Measurements from ENCODE around the gene MRPS18B. TPM values are rescaled to one million over a fixed set of nuclear protein-coding genes. Genes with fewer than 3 reads are reported as not detected.
A peak's percentile ranks its signal among the peaks of the same experiment; 100 is the strongest.

MRPS18B gene
- total and polyA plus RNA-seq, 2 of the 13 experiments (the other 11 are each of a cell fraction or from before 2014, with no cell fraction given) = 125 to 131 TPM

- TF ChIP-seq SNRNP70 (IDR thresholded peaks at IDR 0.05; ENCODE audit: low read depth, low read length) (no peak), ZNF354B (CRISPR knock-in tag; IDR thresholded peaks at IDR 0.05) (no peak), TARDBP (CRISPR knock-in tag; IDR thresholded peaks at IDR 0.05) (peak; percentile 97), HNRNPLL (IDR thresholded peaks at IDR 0.05; ENCODE audit: low read depth, low read length, poor library complexity, severe bottlenecking) (no peak), ZNF33A (CRISPR knock-in tag; IDR thresholded peaks at IDR 0.05; ENCODE audit: borderline replicate concordance) (no peak), MAFK (conservative IDR thresholded peaks at IDR 0.05 in 1 of 2, IDR thresholded peaks at IDR 0.05 in 1 of 2; ENCODE audit: low read length in 2 of 2) (peak; percentile 98), ZNF7 (CRISPR knock-in tag; IDR thresholded peaks at IDR 0.05) (no peak), ZKSCAN5 (CRISPR knock-in tag; IDR thresholded peaks at IDR 0.05) (no peak), ZNF232 (CRISPR knock-in tag; IDR thresholded peaks at IDR 0.05; ENCODE audit: borderline replicate concordance) (0 out of 2 replicates have a peak, but pooled peaks have one; percentile 27), ZNF251 (CRISPR knock-in tag; IDR thresholded peaks at IDR 0.05) (no peak), ZMYM4 (CRISPR knock-in tag; IDR thresholded peaks at IDR 0.05) (peak; percentile 83), RCOR2 (CRISPR knock-in tag; IDR thresholded peaks at IDR 0.05) (peak; percentile 93), ZBTB40 (IDR thresholded peaks at IDR 0.05) (no peak), ZBTB40 (CRISPR knock-in tag; IDR thresholded peaks at IDR 0.05) (peak; percentile 60; the same call in 1 of the 2 replicates), TCF12 (IDR thresholded peaks at IDR 0.05) (no peak), TCF12 (CRISPR knock-in tag; IDR thresholded peaks at IDR 0.05) (no peak), NFKB2 (CRISPR knock-in tag; IDR thresholded peaks at IDR 0.05; ENCODE audit: borderline replicate concordance) (no peak)
- TF ChIP-seq, protein P1, sequence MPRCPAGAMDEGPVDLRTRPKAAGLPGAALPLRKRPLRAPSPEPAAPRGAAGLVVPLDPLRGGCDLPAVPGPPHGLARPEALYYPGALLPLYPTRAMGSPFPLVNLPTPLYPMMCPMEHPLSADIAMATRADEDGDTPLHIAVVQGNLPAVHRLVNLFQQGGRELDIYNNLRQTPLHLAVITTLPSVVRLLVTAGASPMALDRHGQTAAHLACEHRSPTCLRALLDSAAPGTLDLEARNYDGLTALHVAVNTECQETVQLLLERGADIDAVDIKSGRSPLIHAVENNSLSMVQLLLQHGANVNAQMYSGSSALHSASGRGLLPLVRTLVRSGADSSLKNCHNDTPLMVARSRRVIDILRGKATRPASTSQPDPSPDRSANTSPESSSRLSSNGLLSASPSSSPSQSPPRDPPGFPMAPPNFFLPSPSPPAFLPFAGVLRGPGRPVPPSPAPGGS (CRISPR knock-in tag; IDR thresholded peaks at IDR 0.05) = peak; percentile 77
- TF ChIP-seq, protein P2, sequence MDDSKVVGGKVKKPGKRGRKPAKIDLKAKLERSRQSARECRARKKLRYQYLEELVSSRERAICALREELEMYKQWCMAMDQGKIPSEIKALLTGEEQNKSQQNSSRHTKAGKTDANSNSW (CRISPR knock-in tag; IDR thresholded peaks at IDR 0.05; ENCODE audit: borderline replicate concordance) = no peak
Observed at GRCh38 chr6:30654798-30655742, 37.4 kb downstream of the MRPS18B start (continued).

Measured in HepG2 (cell line).